ENCODE results near the gene MAB21L2. TPM values are rescaled to one million over a fixed set of nuclear protein-coding genes. Genes with fewer than 3 reads are reported as not detected.
"Not testable (repeated sequence)": the region's sequence is repeated elsewhere in the genome, so short reads cannot be mapped to it uniquely, and the experiment has no call there.

Gene MAB21L2
- total and polyA plus RNA-seq, 4 donors = 0.05 to 8.6 (median 0.42) TPM

DNA sequence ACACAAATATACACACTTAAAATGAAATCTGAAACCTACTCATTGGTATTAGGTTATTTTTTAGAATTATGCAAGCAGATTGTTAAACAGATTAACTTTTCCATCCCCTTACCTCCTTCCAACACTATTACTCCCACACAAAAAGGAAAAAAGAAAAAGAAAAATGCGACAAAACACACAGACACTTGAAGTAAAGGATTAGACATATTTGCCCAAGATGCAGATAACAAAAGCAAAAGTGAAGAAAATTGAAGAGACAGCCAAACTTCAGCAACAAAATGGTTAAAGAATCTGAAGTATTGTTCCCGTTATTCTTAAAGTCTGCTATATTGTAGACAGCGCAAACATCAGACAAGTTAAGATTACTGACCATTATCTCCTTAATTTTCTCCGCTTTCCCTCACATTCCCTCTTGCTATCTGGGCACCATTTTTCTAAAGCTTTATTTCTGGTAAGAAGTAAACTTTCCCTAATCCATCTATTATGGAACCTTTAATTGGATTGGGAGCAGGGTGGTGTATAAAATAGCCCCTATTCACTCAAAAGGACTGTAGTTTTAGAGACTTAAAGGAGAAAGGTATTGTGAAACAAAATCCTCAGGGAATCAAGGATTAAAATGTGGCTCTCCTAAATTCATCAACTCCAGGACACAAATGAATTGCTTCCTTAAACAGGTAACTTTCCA, 34.7 kb upstream of the MAB21L2 start:
- H3K4me1 ChIP-seq (ENCODE audit: control insufficient read depth in 1 of 2, insufficient read depth in 2 of 2, low read length in 2 of 2) = no peaks in the 10 kb centered on the region

GRCh38 chr4:150557811-150558210, 24.1 kb upstream of the MAB21L2 start:
- DNase-seq; H3K36me3 ChIP-seq (ENCODE audit: control insufficient read depth in 1 of 2, insufficient read depth in 2 of 2, low read length in 1 of 2); H3K27ac ChIP-seq (ENCODE audit: low read depth in 1 of 2, low read length in 2 of 2); ATAC-seq (ENCODE audit: low FRiP score); intact Hi-C loops (cut with DNase I); H3K27me3 ChIP-seq (ENCODE audit: control insufficient read depth in 1 of 2, insufficient read depth in 2 of 2, low read length in 1 of 2); H3K9me3 ChIP-seq (ENCODE audit: control insufficient read depth, low read length); H3K4me1 ChIP-seq (ENCODE audit: control insufficient read depth in 1 of 2, insufficient read depth in 2 of 2, low read length in 2 of 2); H3K4me3 ChIP-seq (ENCODE audit: low read length in 2 of 2): not testable (repeated sequence)
- WGBS, 2 donors = 97 to 98% methylated on average over 3 of the region's 3 CpGs

More for the DNA sequence above, 34.7 kb upstream of the MAB21L2 start:
- H3K27me3 ChIP-seq (ENCODE audit: control insufficient read depth in 1 of 2, insufficient read depth in 2 of 2, low read length in 1 of 2) = no peaks in the 10 kb centered on the region
- H3K9me3 ChIP-seq (ENCODE audit: control insufficient read depth, low read length) = no peaks in the 10 kb centered on the region
- intact Hi-C loops (cut with DNase I) = no loop called here
- H3K4me3 ChIP-seq (ENCODE audit: low read length in 2 of 2) = no peak overlapping the region
- DNase-seq (no peak), ATAC-seq (ENCODE audit: low FRiP score) (no peak)
- H3K36me3 ChIP-seq (ENCODE audit: control insufficient read depth in 1 of 2, insufficient read depth in 2 of 2, low read length in 1 of 2) = no peaks in the 10 kb centered on the region
- no peak overlapping the region for H3K27ac ChIP-seq (ENCODE audit: low read depth in 1 of 2, low read length in 2 of 2)
- WGBS, 2 donors = 75 to 83% methylated on average over 4 of the region's 4 CpGs

GRCh38 chr4:150561143-150561737, 20.7 kb upstream of the MAB21L2 start:
- Histone ChIP-seq H3K27me3 (ENCODE audit: control insufficient read depth in 1 of 2, insufficient read depth in 2 of 2, low read length in 1 of 2) (no peaks in the 10 kb centered on the region), H3K36me3 (ENCODE audit: control insufficient read depth in 1 of 2, insufficient read depth in 2 of 2, low read length in 1 of 2) (no peaks in the 10 kb centered on the region), H3K4me1 (ENCODE audit: control insufficient read depth in 1 of 2, insufficient read depth in 2 of 2, low read length in 2 of 2) (no peaks in the 10 kb centered on the region), H3K27ac (ENCODE audit: low read depth in 1 of 2, low read length in 2 of 2) (no peak overlapping the region), H3K9me3 (ENCODE audit: control insufficient read depth, low read length) (peaks cover 2% of the 10 kb centered on the region), H3K4me3 (ENCODE audit: low read length in 2 of 2) (no peak overlapping the region)
- DNase-seq (no peak), ATAC-seq (ENCODE audit: low FRiP score) (no peak)
- WGBS, 2 donors = 94 to 96% methylated on average over 2 of the region's 2 CpGs
- intact Hi-C loops (cut with DNase I) = no loop called here

- Histone ChIP-seq H3K27me3 (ENCODE audit: control insufficient read depth in 1 of 2, insufficient read depth in 2 of 2, low read length in 1 of 2) (no peaks in the 10 kb centered on the region), H3K4me3 (ENCODE audit: low read length in 2 of 2) (no peak overlapping the region), H3K27ac (ENCODE audit: low read depth in 1 of 2, low read length in 2 of 2) (no peak overlapping the region), H3K36me3 (ENCODE audit: control insufficient read depth in 1 of 2, insufficient read depth in 2 of 2, low read length in 1 of 2) (no peaks in the 10 kb centered on the region), H3K4me1 (ENCODE audit: control insufficient read depth in 1 of 2, insufficient read depth in 2 of 2, low read length in 2 of 2) (no peaks in the 10 kb centered on the region), H3K9me3 (ENCODE audit: control insufficient read depth, low read length) (peaks cover 2% of the 10 kb centered on the region)
- ATAC-seq (ENCODE audit: low FRiP score) (no peak), DNase-seq (no peak)
- intact Hi-C loops (cut with DNase I) = no loop called here
- 95 to 98% methylated on average over 2 of the region's 2 CpGs for WGBS, 2 donors
These were observed 19.7 kb upstream of the MAB21L2 start for GRCh38 chr4:150562250-150562649.

DNA sequence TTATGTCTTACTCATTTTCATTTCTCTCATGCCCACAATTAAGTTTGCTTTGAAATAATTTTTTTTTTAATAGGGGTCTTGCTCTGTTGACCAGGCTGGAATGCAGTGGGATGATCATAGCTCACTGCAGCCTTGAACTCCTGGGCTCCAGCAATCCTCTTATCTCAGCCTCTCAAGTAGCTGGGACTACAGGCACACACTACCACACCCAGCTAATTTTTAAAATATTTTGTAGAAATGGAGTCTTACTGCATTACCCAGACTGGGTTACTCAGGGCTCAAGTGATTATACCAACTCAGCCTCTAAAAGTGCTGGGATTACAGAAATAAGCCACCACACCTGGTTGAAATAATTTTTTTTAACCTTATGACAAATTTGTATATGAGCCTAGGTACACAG, 19.2 kb upstream of the MAB21L2 start:
- H3K27ac ChIP-seq (ENCODE audit: low read depth in 1 of 2, low read length in 2 of 2) = no peak overlapping the region
- ATAC-seq (ENCODE audit: low FRiP score) (no peak), DNase-seq (no peak)
- no peaks in the 10 kb centered on the region for H3K4me1 ChIP-seq (ENCODE audit: control insufficient read depth in 1 of 2, insufficient read depth in 2 of 2, low read length in 2 of 2)
- peaks cover 2% of the 10 kb centered on the region for H3K9me3 ChIP-seq (ENCODE audit: control insufficient read depth, low read length)
- H3K4me3 ChIP-seq (ENCODE audit: low read length in 2 of 2) = no peak overlapping the region
- H3K36me3 ChIP-seq (ENCODE audit: control insufficient read depth in 1 of 2, insufficient read depth in 2 of 2, low read length in 1 of 2) = no peaks in the 10 kb centered on the region
- no peaks in the 10 kb centered on the region for H3K27me3 ChIP-seq (ENCODE audit: control insufficient read depth in 1 of 2, insufficient read depth in 2 of 2, low read length in 1 of 2)
- intact Hi-C loops (cut with DNase I) = no loop called here

DNA sequence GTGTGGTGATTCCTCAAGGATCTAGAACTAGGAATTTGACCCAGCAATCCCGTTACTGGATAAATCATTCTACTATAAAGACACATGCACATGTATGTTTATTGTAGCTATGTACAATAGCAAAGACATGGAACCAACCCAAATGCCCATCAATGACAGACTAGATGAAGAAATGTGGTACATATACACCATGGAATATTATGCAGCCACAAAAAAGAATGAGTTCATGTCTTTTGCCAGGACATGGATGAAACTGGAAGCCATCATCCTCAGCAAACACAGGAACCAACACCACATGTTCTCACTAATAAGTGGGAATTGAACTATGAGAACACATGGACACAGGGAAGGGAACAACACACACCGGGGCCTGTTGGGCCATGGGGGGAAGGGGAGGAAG, 17.0 kb upstream of the MAB21L2 start:
- H3K27me3 ChIP-seq (ENCODE audit: control insufficient read depth in 1 of 2, insufficient read depth in 2 of 2, low read length in 1 of 2); H3K9me3 ChIP-seq (ENCODE audit: control insufficient read depth, low read length); H3K4me1 ChIP-seq (ENCODE audit: control insufficient read depth in 1 of 2, insufficient read depth in 2 of 2, low read length in 2 of 2); H3K4me3 ChIP-seq (ENCODE audit: low read length in 2 of 2); ATAC-seq (ENCODE audit: low FRiP score); DNase-seq; intact Hi-C loops (cut with DNase I); H3K27ac ChIP-seq (ENCODE audit: low read depth in 1 of 2, low read length in 2 of 2); H3K36me3 ChIP-seq (ENCODE audit: control insufficient read depth in 1 of 2, insufficient read depth in 2 of 2, low read length in 1 of 2): not testable (repeated sequence)
- WGBS, 2 donors = 97 to 98% methylated on average over 2 of the region's 2 CpGs

- no peak for ATAC-seq (ENCODE audit: low FRiP score)
- Histone ChIP-seq H3K27me3 (ENCODE audit: control insufficient read depth in 1 of 2, insufficient read depth in 2 of 2, low read length in 1 of 2) (no peaks in the 10 kb centered on the region), H3K36me3 (ENCODE audit: control insufficient read depth in 1 of 2, insufficient read depth in 2 of 2, low read length in 1 of 2) (no peaks in the 10 kb centered on the region), H3K27ac (ENCODE audit: low read depth in 1 of 2, low read length in 2 of 2) (no peak overlapping the region), H3K4me1 (ENCODE audit: control insufficient read depth in 1 of 2, insufficient read depth in 2 of 2, low read length in 2 of 2) (no peaks in the 10 kb centered on the region), H3K9me3 (ENCODE audit: control insufficient read depth, low read length) (peaks cover 2% of the 10 kb centered on the region), H3K4me3 (ENCODE audit: low read length in 2 of 2) (no peak overlapping the region)
- intact Hi-C loops (cut with DNase I) = no loop called here
- WGBS, 2 donors = 86 to 89% methylated on average over 3 of the region's 3 CpGs
- DNase-seq = no peak
These were observed 14.9 kb upstream of the MAB21L2 start for GRCh38 chr4:150567070-150567469.

DNA sequence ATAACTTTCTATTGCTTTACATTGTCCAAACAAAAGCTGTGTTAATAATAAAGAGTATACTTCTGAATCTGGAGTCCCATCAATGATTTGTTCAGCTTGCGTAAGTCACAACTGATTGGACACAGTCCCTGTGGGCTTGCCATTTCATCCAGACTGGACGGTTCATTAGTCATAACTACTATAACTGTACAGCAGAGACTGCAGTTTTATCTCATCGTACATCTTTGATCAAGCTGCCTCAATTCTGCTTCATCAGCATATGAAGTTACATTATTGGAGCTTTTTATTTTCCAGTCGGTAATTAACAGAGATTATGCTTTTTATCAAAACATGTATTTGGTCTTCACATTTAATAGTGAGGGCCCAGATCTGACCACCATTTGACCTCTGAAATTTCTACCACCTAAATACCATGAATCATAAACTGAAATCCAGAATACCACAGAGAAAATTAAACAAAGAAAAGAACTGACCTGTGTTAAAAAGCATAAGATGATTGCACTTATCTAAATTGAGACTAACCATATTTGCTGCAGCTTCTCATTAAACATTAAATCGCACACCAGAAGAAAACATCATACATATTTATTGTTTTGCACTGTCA, 12.5 kb upstream of the MAB21L2 start:
- intact Hi-C loops (cut with DNase I) = no loop called here
- Histone ChIP-seq H3K36me3 (ENCODE audit: control insufficient read depth in 1 of 2, insufficient read depth in 2 of 2, low read length in 1 of 2) (no peaks in the 10 kb centered on the region), H3K4me1 (ENCODE audit: control insufficient read depth in 1 of 2, insufficient read depth in 2 of 2, low read length in 2 of 2) (no peaks in the 10 kb centered on the region), H3K27ac (ENCODE audit: low read depth in 1 of 2, low read length in 2 of 2) (no peak overlapping the region), H3K27me3 (ENCODE audit: control insufficient read depth in 1 of 2, insufficient read depth in 2 of 2, low read length in 1 of 2) (no peaks in the 10 kb centered on the region), H3K9me3 (ENCODE audit: control insufficient read depth, low read length) (peaks cover 2% of the 10 kb centered on the region), H3K4me3 (ENCODE audit: low read length in 2 of 2) (no peak overlapping the region)
- 91% methylated on average over 5 of the region's 5 CpGs for WGBS, 2 donors
- ATAC-seq (ENCODE audit: low FRiP score) = no peak
- DNase-seq = no peak

- no peak for ATAC-seq (ENCODE audit: low FRiP score)
- intact Hi-C loops (cut with DNase I) = no loop called here
- DNase-seq = no peak
- peaks cover 2% of the 10 kb centered on the region for H3K9me3 ChIP-seq (ENCODE audit: control insufficient read depth, low read length)
- H3K36me3 ChIP-seq (ENCODE audit: control insufficient read depth in 1 of 2, insufficient read depth in 2 of 2, low read length in 1 of 2) = no peaks in the 10 kb centered on the region
- H3K27ac ChIP-seq (ENCODE audit: low read depth in 1 of 2, low read length in 2 of 2) = no peak overlapping the region
- no peak overlapping the region for H3K4me3 ChIP-seq (ENCODE audit: low read length in 2 of 2)
- 84 to 89% methylated on average over 4 of the region's 4 CpGs for WGBS, 2 donors
- no peaks in the 10 kb centered on the region for H3K4me1 ChIP-seq (ENCODE audit: control insufficient read depth in 1 of 2, insufficient read depth in 2 of 2, low read length in 2 of 2)
- H3K27me3 ChIP-seq (ENCODE audit: control insufficient read depth in 1 of 2, insufficient read depth in 2 of 2, low read length in 1 of 2) = no peaks in the 10 kb centered on the region
These were observed 11.9 kb upstream of the MAB21L2 start for GRCh38 chr4:150569998-150570535.

All from aorta (tissue), 5 donors.